ENCODE data around the gene PRDM16. TPM values are rescaled to one million over a fixed set of nuclear protein-coding genes. Genes with fewer than 3 reads are reported as not detected.

The PRDM16 gene
- total and polyA plus RNA-seq, 2 of the 13 experiments (the other 11 are each of a cell fraction or from before 2014, with no cell fraction given): 0.15 to 0.81 TPM

- peaks cover 0 to 6% of the 10 kb centered on the region in 2 experiments; a peak in 2 of 5 replicates for H3K27me3 ChIP-seq (ENCODE audit: control insufficient read depth in 1 of 2, insufficient read depth in 2 of 2, low read length in 2 of 2)
- FAIRE-seq: no peak
- H3K4me1 ChIP-seq (ENCODE audit: insufficient read depth, low read length): peaks cover 6% of the 10 kb centered on the region
- in situ Hi-C loops (cut with HindIII; ENCODE audit: extremely low pct_ligation_motif_present, low pct_unique_long_range_greater_than_20kb): no loop called here
- POLR2A ChIA-PET: interaction anchor here (0.7 kb wide), 1 partner anchor 43 kb away, joined by 3 read pairs; no protein-coding TSS in a partner anchor
- no peak overlapping the region for H3K27ac ChIP-seq (ENCODE audit: extremely low read length, insufficient read depth, low read length)
- H4K20me1 ChIP-seq (ENCODE audit: insufficient read depth, low read length): no peaks in the 10 kb centered on the region
- H3K4me2 ChIP-seq (ENCODE audit: low read depth, low read length): no peak overlapping the region
- no peak overlapping the region for H3K9ac ChIP-seq (ENCODE audit: insufficient read depth, low read depth, low read length)
- 82% methylated on average over 16 of the region's 27 CpGs for WGBS (ENCODE audit: low lambda C conversion rate)
- no peak overlapping the region for H3K4me3 ChIP-seq (replicated peaks in 1 of 3; ENCODE audit: insufficient read depth in 1 of 3, low read depth in 2 of 3, low read length in 3 of 3)
- CTCF ChIA-PET (ENCODE audit: low intra/inter-chr PET ratio, low total read pairs): no interaction called here
- no peaks in the 10 kb centered on the region for H3K79me2 ChIP-seq (ENCODE audit: insufficient read depth, low read length)
- TF ChIP-seq, protein P1, sequence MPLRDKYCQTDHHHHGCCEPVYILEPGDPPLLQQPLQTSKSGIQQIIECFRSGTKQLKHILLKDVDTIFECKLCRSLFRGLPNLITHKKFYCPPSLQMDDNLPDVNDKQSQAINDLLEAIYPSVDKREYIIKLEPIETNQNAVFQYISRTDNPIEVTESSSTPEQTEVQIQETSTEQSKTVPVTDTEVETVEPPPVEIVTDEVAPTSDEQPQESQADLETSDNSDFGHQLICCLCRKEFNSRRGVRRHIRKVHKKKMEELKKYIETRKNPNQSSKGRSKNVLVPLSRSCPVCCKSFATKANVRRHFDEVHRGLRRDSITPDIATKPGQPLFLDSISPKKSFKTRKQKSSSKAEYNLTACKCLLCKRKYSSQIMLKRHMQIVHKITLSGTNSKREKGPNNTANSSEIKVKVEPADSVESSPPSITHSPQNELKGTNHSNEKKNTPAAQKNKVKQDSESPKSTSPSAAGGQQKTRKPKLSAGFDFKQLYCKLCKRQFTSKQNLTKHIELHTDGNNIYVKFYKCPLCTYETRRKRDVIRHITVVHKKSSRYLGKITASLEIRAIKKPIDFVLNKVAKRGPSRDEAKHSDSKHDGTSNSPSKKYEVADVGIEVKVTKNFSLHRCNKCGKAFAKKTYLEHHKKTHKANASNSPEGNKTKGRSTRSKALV (CRISPR knock-in tag; IDR thresholded peaks at IDR 0.05): no peak
- no TSS peak for BruUV-seq (replicated peaks)
- DNase-seq (ENCODE audit: low spot score): no peak
- intact Hi-C loops (cut with micrococcal nuclease; ENCODE audit: unreplicated experiment): no loop called here
- ATAC-seq: no peak
- no peak overlapping the region for H2AFZ ChIP-seq (ENCODE audit: low read length)
- H3K36me3 ChIP-seq (replicated peaks in 1 of 2; ENCODE audit: control insufficient read depth in 1 of 2, insufficient read depth in 2 of 2, low read length in 2 of 2): no peaks in the 10 kb centered on the region
- H3K9me3 ChIP-seq (ENCODE audit: low read length): no peaks in the 10 kb centered on the region
Observed at GRCh38 chr1:3404801-3405200, 335.8 kb downstream of the PRDM16 start.

DNA sequence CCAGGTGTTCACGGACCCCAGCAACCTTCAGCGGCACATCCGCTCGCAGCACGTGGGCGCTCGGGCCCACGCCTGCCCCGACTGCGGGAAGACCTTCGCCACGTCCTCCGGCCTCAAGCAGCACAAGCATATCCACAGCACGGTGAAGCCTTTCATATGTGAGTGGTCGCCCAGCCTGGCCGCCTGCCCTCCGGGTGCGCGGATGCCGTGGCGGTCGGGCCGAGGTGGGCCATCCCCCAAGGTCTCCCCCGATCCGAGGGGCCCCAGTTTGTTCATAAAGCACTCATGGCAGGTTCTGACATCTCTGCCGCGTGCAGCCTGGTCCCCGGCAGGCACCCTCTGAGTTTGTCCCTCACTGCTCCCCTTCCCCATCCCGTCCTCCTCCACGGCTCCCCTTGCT is 336.5 kb downstream of the PRDM16 start:
- DNase-seq (ENCODE audit: low spot score): no peak
- TF ChIP-seq KLF6 (CRISPR knock-in tag; IDR thresholded peaks at IDR 0.05) (no peak), NR2F1 (CRISPR knock-in tag; IDR thresholded peaks at IDR 0.05) (no peak), SNRNP70 (IDR thresholded peaks at IDR 0.05; ENCODE audit: low read depth, low read length) (no peak), MED8 (CRISPR knock-in tag; IDR thresholded peaks at IDR 0.05; ENCODE audit: insufficient replicate concordance) (no peak), ZNF687 (CRISPR knock-in tag; IDR thresholded peaks at IDR 0.05) (0 out of 2 replicates have a peak, but pooled peaks have one; percentile 6), FOXC1 (CRISPR knock-in tag; IDR thresholded peaks at IDR 0.05; ENCODE audit: borderline replicate concordance) (no peak), MLXIP (CRISPR knock-in tag; IDR thresholded peaks at IDR 0.05; ENCODE audit: borderline replicate concordance) (no peak), RELA (CRISPR knock-in tag; IDR thresholded peaks at IDR 0.05) (no peak)
- H3K27ac ChIP-seq (ENCODE audit: extremely low read length, insufficient read depth, low read length): no peak overlapping the region
- no peaks in the 10 kb centered on the region for H3K36me3 ChIP-seq (replicated peaks in 1 of 2; ENCODE audit: control insufficient read depth in 1 of 2, insufficient read depth in 2 of 2, low read length in 2 of 2)
- WGBS (ENCODE audit: low lambda C conversion rate): 95% methylated on average over 4 of the region's 30 CpGs
- CTCF ChIA-PET (ENCODE audit: low intra/inter-chr PET ratio, low total read pairs): no interaction called here
- in situ Hi-C loops (cut with HindIII; ENCODE audit: extremely low pct_ligation_motif_present, low pct_unique_long_range_greater_than_20kb) (no loop called here), intact Hi-C loops (cut with micrococcal nuclease; ENCODE audit: unreplicated experiment) (no loop called here)
- H3K9me3 ChIP-seq (ENCODE audit: low read length): no peaks in the 10 kb centered on the region
- H4K20me1 ChIP-seq (ENCODE audit: insufficient read depth, low read length): no peaks in the 10 kb centered on the region
- POLR2A ChIA-PET: no interaction called here
- FAIRE-seq: no peak
- peaks cover 10% of the 10 kb centered on the region for H3K4me1 ChIP-seq (ENCODE audit: insufficient read depth, low read length)
- H3K27me3 ChIP-seq (ENCODE audit: control insufficient read depth in 1 of 2, insufficient read depth in 2 of 2, low read length in 2 of 2): peaks cover 0 to 6% of the 10 kb centered on the region in 2 experiments; a peak in 2 of 5 replicates
- no TSS peak for BruUV-seq (replicated peaks)
- H3K4me2 ChIP-seq (ENCODE audit: low read depth, low read length): no peak overlapping the region
- no peak overlapping the region for H2AFZ ChIP-seq (ENCODE audit: low read length)
- no peak for ATAC-seq
- no peak overlapping the region for H3K4me3 ChIP-seq (replicated peaks in 1 of 3; ENCODE audit: insufficient read depth in 1 of 3, low read depth in 2 of 3, low read length in 3 of 3)
- H3K9ac ChIP-seq (ENCODE audit: insufficient read depth, low read depth, low read length): no peak overlapping the region
- H3K79me2 ChIP-seq (ENCODE audit: insufficient read depth, low read length): no peaks in the 10 kb centered on the region
